Measurements from ENCODE around the gene MX1.

DNA sequence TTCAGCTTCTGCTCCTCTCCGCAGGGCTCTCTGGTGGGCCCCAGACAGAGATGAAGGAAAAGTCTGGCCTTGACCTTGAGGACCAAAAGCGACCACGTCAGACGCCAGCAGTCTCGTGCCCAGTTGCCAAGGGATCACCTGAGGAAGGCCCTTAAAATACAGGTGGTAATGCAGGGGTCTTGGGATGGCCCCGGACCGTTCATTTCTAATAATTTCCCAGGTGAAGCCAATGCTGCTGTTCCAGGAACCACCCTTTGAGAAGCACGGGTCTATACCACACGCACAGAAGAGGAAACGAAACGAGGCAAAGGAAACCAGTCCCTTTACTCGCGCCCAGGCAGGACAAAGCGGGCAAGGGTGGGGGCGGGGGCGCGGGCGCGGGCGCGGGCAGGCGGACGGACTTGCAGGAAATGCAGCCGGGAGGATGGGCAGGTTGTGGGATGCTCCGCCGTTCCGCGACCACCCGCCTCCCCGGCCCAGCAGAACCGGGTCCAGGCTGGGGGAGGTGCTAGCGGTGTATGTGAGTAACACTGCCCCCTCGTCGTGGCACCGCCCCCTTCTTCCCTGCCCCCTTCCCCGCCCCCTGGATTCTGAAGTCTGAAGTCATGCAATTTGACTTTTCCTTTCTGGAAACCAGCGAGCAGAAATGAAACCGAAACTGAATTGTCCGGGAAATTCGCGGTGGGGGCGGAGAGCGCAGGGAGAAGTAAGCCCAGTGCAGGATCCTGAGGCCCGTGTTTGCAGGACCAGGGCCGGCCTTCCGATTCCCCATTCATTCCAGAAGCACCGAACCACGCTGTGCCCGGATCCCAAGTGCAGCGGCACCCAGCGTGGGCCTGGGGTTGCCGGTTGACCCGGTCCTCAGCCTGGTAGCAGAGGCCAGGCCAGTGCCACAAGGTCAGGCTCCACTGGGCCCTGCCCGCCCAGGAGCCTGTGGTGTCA is 5.8 kb upstream of the MX1 start:
- TF ChIP-seq CTCF (IDR thresholded peaks at IDR 0.05) (peak in 1 of 12 donors; percentile 15), POLR2A (IDR thresholded peaks at IDR 0.05) (no peak)
